ENCODE results near the gene GOLGA6D.
"Not testable (repeated sequence)": the region's sequence is repeated elsewhere in the genome, so short reads cannot be mapped to it uniquely, and the experiment has no call there.

Gene GOLGA6D, protein sequence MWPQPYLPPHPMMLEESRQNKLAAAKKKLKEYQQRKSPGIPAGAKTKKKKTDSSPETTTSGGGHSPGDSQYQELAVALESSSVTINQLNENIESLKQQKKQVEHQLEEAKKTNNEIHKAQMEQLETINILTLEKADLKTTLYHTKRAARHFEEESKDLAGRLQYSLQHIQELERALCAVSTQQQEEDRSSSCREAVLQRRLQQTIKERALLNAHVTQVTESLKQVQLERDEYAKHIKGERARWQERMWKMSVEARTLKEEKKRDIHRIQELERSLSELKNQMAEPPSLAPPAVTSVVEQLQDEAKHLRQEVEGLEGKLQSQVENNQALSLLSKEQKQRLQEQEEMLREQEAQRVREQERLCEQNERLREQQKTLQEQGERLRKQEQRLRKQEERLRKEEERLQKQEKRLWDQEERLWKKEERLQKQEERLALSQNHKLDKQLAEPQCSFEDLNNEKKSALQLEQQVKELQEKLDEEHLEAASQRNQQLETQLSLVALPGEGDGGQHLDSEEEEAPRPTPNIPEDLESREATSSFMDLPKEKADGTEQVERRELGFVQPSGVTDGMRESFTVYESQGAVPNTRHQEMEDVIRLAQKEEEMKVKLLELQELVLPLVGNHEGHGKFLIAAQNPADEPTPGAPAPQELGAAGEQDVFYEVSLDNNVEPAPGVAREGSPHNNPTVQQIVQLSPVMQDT

DNA sequence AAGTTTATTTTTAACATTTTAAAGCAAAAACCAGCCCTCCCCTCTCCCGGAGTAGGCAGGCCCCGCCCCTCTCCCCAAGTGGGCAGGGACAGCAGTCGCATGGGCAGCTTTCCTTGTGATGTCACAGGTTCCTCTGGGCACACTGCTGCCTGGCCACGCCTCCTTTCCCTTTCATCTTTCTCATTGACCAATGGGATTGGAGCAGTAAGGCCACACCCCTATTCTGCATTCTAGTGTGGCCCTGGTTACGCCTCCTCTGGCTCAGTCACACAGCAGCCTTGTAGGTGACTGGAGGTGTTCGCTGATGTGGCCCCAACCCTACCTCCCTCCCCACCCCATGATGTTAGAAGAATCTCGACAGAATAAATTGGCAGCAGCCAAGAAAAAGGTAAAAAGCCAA, at the start of gene GOLGA6D:
Gene GOLGA6D, plus strand, starts transcription at position 264 of the 400 bp plus-strand sequence. Its CDS starts 41 bp downstream, at position 305.
- H3K4me1 Mint-ChIP-seq (ENCODE audit: low read depth); H3K9me3 Mint-ChIP-seq; H3K27ac Mint-ChIP-seq; H3K36me3 Mint-ChIP-seq (ENCODE audit: low read depth); H3K4me3 Mint-ChIP-seq; H3K27me3 Mint-ChIP-seq (ENCODE audit: low read depth): not testable (repeated sequence)

DNA sequence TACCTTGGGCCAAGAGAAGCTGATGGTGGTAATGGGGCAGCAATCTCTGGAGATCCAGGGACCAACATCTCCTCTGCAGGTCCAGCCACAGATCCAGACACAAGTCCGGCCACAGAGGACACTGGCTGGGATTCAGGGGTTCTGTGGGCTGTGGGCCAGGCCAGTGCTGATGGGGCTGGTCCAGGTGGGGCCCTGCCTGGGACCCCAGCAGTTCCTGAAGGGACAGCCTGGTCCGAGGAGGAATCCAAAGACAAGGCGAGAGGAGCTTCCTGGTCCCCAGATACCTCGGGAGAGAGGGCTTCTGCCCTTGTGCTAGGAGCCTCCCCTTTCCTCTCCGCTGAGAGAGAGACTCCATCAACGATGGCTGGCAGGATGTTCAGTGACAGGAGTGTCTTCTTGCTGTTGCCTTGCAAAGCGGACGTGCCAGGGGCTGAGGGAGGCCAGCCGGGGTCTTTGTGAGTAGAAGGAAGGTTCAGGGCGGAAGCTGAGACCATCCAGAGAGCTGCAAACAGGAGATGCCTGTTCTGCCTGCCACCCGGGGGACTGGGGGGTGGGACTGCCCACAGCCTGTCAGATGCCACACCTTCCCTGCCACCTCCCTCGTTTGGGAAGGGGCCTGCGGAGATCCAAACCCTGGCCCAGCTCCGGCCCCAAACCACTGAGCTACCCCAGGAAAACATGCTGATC, 49.0 kb upstream of the GOLGA6D start:
- Mint-ChIP-seq H3K4me1 (ENCODE audit: low read depth) (no peaks in the 10 kb centered on the region), H3K27me3 (ENCODE audit: low read depth) (no peaks in the 10 kb centered on the region), H3K36me3 (ENCODE audit: low read depth) (no peaks in the 10 kb centered on the region)

DNA sequence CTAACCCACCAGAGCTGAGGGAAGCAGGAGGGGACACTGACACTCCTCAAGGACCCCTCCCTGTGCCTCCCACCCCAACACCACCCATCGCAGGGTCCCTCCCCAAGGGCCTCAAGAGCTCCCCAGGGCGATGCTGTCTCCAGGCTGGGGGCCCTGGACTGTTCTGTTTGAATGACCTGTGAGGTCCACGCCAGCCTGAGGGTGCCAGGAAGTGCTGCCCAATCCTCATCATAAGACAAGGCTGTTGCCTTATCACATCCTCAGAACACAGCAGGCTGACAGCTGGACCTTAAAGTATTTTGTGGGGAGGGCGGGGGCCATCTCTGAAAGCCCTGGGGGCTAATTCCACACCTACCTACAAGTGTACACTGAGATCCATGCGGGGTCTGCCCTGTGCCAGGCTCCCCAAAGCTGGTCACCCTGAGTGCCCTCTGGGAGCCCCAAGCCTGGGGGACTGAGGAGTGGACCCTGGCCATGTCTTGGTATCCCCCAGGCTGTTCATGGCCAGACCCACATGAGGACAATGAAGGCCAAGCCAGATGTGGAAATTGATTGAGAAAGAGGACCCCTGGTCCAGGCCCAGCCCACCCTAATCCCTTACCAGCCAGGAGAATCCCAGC, 48.3 kb upstream of the GOLGA6D start:
- H3K36me3 Mint-ChIP-seq (ENCODE audit: low read depth): no peaks in the 10 kb centered on the region
- H3K9me3 Mint-ChIP-seq: no peaks in the 10 kb centered on the region
- no peak overlapping the region for H3K27ac Mint-ChIP-seq

More for the DNA sequence above, 49.0 kb upstream of the GOLGA6D start:
- Mint-ChIP-seq H3K27ac (no peak overlapping the region), H3K9me3 (no peaks in the 10 kb centered on the region), H3K4me3 (no peak overlapping the region)

DNA sequence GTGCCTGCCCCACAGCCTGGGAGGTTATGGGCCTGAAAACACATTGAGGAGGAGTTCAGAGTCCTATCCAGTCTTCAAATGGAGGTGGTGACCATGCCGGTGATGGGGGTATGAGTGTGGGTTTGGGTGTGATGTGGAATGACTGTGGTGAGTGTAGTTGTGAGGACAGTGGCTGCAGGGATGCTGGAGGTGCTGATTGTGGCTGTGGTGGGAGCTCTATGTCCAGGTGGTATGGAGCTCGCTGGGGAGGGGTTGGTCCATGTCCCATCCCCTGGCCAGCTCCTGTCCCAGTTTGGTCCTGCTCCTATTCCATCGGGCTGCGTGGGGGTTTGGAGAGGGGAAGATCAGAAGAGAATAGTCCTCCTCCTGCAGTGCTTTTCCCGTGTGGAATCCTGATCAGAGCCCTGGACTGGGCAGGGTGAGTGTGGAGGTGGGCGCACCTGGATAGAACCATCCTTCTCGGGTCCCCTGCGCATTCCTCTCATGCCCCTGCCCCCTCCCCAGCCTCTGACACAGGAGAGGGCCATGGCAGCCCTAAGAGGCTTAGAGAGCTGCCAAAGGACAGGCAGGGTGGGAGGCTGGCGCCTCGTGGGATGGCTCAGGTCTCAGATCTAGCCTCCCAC, 47.5 kb upstream of the GOLGA6D start:
- Mint-ChIP-seq H3K4me1 (ENCODE audit: low read depth) (no peaks in the 10 kb centered on the region), H3K27ac (no peak overlapping the region), H3K4me3 (no peak overlapping the region), H3K27me3 (ENCODE audit: low read depth) (peaks cover 7% of the 10 kb centered on the region), H3K36me3 (ENCODE audit: low read depth) (no peaks in the 10 kb centered on the region), H3K9me3 (no peaks in the 10 kb centered on the region)

More for the DNA sequence above, 48.3 kb upstream of the GOLGA6D start:
- peaks cover 4% of the 10 kb centered on the region for H3K27me3 Mint-ChIP-seq (ENCODE audit: low read depth)
- H3K4me3 Mint-ChIP-seq: no peak overlapping the region
- no peaks in the 10 kb centered on the region for H3K4me1 Mint-ChIP-seq (ENCODE audit: low read depth)

DNA sequence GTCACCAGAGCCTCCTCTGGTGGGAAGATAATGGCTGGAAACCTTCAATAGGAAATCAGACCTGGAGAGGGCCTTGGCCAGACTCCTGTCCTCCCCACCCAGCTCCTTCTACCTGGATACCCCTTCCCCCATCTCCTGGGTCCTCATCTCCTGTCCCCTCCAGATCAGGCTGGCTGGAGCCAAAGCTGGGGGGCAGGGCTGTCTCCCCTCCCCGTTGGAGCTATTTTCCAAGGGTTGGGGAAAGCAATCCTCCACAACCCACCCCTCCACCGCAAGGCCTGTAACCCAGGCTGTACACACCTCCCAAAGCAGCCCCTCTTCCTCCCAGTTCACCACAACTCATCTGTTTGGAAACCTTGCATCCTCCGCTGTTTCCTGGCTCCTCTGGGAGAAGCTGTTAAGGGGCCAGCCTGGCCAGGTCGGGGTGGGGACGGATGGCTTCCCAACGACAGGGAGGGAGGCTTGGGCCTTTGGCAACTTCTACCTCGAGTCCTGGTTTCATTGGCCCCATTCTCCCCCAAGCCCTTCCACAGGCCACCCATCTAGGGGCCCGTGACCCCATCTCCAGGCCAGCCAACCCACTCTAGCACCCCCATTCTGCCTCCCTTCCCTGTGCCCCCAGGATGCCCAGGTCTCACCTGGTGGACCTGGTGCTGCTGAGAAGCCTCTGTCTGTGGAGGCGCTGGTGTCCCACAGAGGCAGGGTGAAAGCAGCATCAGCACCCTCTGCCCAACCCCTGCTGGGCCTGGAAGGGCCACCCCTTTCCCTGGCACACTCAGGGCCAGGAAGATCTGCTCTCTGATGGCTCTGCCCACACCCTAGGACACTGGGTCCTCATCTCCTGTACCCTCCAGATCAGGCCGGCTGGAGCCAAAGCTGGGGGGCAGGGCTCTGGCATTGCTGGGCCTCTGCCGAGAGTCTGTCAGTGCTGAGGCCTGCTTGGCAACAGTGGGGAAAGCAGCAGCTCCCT, 46.6 kb upstream of the GOLGA6D start:
- H3K4me1 Mint-ChIP-seq (ENCODE audit: low read depth): no peaks in the 10 kb centered on the region
- H3K27ac Mint-ChIP-seq: no peak overlapping the region
- H3K27me3 Mint-ChIP-seq (ENCODE audit: low read depth): peaks cover 14% of the 10 kb centered on the region
- H3K9me3 Mint-ChIP-seq: no peaks in the 10 kb centered on the region
- no peaks in the 10 kb centered on the region for H3K36me3 Mint-ChIP-seq (ENCODE audit: low read depth)
- H3K4me3 Mint-ChIP-seq: no peak overlapping the region

DNA sequence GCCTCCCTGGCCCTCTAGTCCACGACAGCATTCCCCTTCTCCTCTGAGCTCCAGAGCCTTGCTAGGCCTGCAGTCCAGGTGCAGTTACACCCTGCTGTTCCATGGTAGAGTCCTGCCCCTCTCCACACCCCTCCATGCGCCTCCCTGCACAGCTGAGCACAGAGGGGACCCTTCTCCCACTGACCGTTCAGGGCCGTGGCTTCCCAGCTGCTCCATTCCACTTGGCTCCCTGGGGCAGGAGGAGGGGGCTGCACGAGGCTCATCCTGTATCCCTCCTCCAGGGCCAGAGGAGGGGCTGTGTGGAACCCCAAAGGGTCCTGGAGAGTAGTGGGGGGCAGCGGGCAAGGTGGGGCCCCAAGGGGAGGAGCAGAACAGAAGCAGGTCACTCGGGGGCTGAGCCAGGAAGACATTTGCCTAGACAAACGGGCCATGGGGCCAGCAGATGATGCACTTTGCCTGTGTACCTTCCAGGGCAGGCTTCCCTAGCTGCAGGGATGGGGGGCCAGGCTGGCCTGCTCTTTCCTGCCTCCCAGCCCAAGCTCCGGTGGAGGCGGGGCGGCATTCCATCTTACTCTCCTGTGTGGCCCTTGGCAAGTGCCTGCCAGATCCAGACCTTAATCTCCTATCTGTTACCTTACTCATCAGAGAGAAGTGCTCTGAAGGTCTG, 45.2 kb upstream of the GOLGA6D start:
- Mint-ChIP-seq H3K36me3 (ENCODE audit: low read depth) (no peaks in the 10 kb centered on the region), H3K27ac (no peak overlapping the region), H3K4me3 (no peak overlapping the region), H3K9me3 (no peaks in the 10 kb centered on the region), H3K4me1 (ENCODE audit: low read depth) (no peaks in the 10 kb centered on the region), H3K27me3 (ENCODE audit: low read depth) (peaks cover 14% of the 10 kb centered on the region)

DNA sequence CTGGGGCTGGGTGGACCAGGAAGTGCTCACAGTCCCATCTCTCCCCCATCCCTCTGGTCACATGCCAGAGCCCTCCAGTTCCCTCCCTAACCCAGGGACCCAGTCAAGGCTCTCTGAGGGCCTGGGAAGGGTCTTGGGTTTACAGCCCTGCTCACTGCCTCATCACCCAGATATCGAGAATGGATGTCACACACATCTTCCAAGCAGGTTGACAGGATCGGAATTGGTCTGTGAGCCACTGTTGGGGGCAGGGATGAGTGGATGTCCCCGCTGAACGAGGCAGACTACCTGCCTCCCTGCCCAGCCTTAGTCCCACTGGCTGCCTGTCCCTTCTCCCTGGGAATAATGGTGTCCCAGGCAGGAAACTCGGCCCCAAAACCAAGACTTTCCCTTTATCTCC, 44.5 kb upstream of the GOLGA6D start:
- Mint-ChIP-seq H3K36me3 (ENCODE audit: low read depth) (no peaks in the 10 kb centered on the region), H3K4me3 (no peak overlapping the region), H3K27ac (no peak overlapping the region), H3K4me1 (ENCODE audit: low read depth) (no peaks in the 10 kb centered on the region), H3K9me3 (no peaks in the 10 kb centered on the region), H3K27me3 (ENCODE audit: low read depth) (peaks cover 14% of the 10 kb centered on the region)

DNA sequence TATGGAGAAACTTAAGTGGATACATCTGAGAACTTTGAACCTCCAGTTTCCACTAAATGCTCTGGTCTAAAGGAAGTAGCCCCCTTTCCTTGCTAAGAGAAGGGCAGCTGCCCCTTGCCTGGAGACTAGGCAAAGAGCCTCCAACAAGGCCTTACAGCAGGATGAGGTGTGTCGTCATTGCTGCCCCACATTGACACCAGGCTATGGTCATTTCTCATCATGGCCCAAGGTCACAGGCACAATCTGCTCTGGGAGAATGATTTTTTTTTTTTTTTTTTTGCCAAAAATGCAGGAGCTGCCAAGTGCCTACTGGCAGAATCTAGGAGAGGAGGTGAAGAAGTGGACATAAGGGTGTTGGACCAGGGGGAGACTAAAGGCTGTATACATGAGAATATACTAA, 36.9 kb upstream of the GOLGA6D start:
- peaks cover 23% of the 10 kb centered on the region for H3K27me3 Mint-ChIP-seq (ENCODE audit: low read depth)
- H3K9me3 Mint-ChIP-seq; H3K4me3 Mint-ChIP-seq; H3K27ac Mint-ChIP-seq; H3K4me1 Mint-ChIP-seq (ENCODE audit: low read depth); H3K36me3 Mint-ChIP-seq (ENCODE audit: low read depth): not testable (repeated sequence)

DNA sequence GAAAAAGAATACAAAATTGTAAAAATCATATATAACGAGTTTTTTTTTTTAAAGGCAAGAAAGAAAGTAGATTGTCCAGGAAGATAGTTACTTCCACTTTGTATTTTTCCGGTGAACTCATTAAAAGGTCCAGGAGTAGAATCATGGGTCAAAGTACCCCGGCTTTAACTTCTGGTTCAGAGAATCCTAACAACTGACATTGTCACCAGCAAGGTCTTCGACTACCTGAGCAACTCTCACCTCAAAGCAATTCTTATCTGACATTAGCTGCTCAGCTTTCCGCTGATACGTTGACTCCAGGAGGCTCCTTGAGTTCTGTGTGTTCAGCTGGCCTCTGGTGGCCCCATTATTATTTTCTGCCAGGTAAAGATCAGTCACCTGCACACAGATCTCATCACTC, 33.6 kb upstream of the GOLGA6D start:
- not testable (repeated sequence) for H3K4me1 Mint-ChIP-seq (ENCODE audit: low read depth); H3K9me3 Mint-ChIP-seq; H3K36me3 Mint-ChIP-seq (ENCODE audit: low read depth); H3K4me3 Mint-ChIP-seq; H3K27ac Mint-ChIP-seq
- H3K27me3 Mint-ChIP-seq (ENCODE audit: low read depth): peaks cover 34% of the 10 kb centered on the region

DNA sequence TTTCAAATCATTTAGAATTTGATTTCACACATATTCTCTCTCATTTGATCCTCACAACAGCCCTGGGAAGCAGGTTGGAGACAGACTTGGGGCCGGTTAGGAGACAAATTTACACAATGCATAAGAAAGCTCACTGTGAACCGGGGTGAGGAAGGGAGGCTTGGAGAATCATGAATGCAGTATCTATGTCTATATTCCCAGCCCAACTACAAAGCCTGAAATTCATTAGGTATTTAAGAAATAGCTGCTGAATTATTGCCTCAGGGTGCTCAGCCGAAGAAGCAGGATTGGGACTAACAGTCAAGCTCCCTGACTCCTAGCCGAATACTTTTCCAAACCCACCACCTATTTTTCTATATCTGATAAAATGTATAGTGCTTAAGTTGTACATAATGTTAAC, 32.9 kb upstream of the GOLGA6D start:
- no peaks in the 10 kb centered on the region for H3K36me3 Mint-ChIP-seq (ENCODE audit: low read depth)
- H3K27ac Mint-ChIP-seq: no peak overlapping the region
- no peaks in the 10 kb centered on the region for H3K9me3 Mint-ChIP-seq
- H3K4me3 Mint-ChIP-seq: no peak overlapping the region
- peaks cover 34% of the 10 kb centered on the region for H3K27me3 Mint-ChIP-seq (ENCODE audit: low read depth)
- no peaks in the 10 kb centered on the region for H3K4me1 Mint-ChIP-seq (ENCODE audit: low read depth)

DNA sequence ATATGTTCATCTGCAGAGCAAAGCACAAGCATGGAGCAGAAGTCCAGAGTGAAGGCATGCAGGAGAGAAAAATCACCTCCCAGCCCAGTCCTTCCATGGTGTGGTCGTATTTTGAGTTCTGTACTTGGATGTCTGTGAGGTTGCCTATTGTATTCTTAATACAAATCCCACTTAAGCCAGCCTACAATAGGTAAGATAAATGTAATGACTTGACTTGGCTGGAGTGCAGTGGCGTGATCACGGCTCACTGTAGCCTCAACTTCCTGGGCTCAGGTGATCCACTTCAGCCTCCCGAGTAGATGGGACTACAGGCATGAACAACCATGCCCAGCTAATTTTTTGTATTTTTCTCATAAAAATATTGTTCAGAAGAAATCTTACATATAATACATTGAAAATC, 31.3 kb upstream of the GOLGA6D start:
- H3K4me3 Mint-ChIP-seq; H3K4me1 Mint-ChIP-seq (ENCODE audit: low read depth); H3K36me3 Mint-ChIP-seq (ENCODE audit: low read depth); H3K9me3 Mint-ChIP-seq; H3K27ac Mint-ChIP-seq: not testable (repeated sequence)
- H3K27me3 Mint-ChIP-seq (ENCODE audit: low read depth): peaks cover 27% of the 10 kb centered on the region

DNA sequence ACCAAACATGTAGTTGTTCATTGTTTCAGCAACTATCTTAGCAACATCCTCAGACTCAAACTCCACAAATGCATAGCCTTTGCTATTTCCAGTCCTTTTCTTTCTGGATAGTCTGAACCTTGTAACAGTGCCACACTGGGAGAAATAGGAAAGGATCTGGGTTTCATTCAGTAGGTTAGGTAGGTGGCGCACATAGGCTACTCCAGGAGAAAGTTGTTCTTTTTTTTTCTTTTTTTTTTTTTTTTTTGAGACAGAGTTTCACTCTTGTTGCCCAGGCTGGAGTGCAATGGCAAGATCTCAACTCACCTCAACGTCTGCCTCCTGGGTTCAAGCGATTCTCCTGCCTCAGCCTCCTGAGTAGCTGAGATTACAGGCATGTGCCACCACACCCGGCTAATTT, 30.4 kb upstream of the GOLGA6D start:
- H3K27ac Mint-ChIP-seq; H3K4me1 Mint-ChIP-seq (ENCODE audit: low read depth); H3K36me3 Mint-ChIP-seq (ENCODE audit: low read depth); H3K4me3 Mint-ChIP-seq; H3K9me3 Mint-ChIP-seq: not testable (repeated sequence)
- peaks cover 27% of the 10 kb centered on the region for H3K27me3 Mint-ChIP-seq (ENCODE audit: low read depth)

DNA sequence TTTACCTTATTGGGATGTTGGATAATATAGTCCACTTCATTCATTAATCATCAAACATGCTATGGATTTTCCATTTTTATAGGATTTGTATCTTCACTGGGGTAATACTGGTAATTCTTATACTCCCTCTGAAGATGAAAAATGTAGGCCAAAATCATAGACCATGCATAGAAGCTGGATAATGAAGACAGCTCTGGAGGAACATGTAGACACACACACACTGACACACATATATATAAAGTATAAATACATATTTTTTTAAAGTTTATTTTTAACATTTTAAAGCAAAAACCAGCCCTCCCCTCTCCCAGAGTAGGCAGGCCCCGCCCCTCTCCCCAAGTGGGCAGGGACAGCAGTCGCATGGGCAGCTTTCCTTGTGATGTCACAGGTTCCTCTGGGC, 24.6 kb upstream of the GOLGA6D start, which contains the start of gene GOLGA6C:
Gene GOLGA6C, plus strand, starts transcription at position 301 of the 400 bp plus-strand sequence. CDS start 265 bp downstream, outside the sequence.
- H3K4me1 Mint-ChIP-seq (ENCODE audit: low read depth); H3K4me3 Mint-ChIP-seq; H3K27me3 Mint-ChIP-seq (ENCODE audit: low read depth); H3K9me3 Mint-ChIP-seq; H3K36me3 Mint-ChIP-seq (ENCODE audit: low read depth); H3K27ac Mint-ChIP-seq: not testable (repeated sequence)

Measured in T-helper 1 cell treated with Interleukin-12 subunit alpha and Interleukin-12 subunit beta and Interleukin-4 antibody, amounts not matched to agents 30 μg/mL and 1 μg/mL, for 36 hours (primary cell).